ENCODE measurements around the gene OCA2.
"Not testable (repeated sequence)": the region's sequence is repeated elsewhere in the genome, so short reads cannot be mapped to it uniquely, and the experiment has no call there.

OCA2 gene

DNA sequence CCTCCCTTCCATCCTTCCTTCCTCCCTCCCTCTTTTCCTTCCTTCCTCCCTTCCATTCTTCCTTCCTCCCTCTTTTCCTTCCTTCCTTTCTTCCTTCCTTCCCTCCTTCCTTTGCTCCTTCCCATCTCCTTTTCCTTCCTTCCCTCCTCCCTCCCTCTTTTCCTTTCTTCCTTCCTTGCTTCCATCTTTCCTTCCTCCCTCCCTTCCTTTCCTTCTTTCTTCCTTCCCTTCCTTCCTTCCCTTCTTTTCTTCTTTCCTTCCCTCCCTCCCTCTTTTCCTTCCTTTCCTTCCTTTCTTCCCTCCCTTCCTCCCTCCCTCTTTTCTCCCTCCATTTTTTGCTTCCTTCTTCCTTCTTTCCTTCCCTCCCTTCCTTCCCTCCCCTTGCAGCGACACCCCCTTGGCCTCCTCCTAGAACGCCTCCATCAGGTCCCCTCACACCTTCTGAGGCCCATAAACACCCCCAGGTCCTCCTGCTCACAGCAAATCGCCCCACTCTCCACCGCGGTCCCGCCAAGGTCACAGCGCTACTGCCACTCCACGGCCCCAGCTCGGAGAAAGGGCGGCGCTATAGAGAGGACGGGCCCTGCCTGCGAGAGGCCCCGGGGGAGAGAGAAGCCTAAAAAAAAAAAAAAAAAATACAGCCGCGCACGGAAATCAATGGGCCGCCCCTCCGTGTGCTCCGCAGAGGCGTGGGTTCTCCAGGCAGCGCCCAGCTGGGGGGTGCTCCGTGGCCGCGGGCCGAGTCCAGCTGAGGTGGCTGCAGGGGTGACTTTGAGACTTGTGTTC lies 328.2 kb downstream of the OCA2 start:
- no peak for DNase-seq (ENCODE audit: low read depth in 2 of 2)

GRCh38 chr15:27770086-27770607 lies 329.0 kb downstream of the OCA2 start:
- DNase-seq (ENCODE audit: low read depth in 2 of 2): no peak

DNA sequence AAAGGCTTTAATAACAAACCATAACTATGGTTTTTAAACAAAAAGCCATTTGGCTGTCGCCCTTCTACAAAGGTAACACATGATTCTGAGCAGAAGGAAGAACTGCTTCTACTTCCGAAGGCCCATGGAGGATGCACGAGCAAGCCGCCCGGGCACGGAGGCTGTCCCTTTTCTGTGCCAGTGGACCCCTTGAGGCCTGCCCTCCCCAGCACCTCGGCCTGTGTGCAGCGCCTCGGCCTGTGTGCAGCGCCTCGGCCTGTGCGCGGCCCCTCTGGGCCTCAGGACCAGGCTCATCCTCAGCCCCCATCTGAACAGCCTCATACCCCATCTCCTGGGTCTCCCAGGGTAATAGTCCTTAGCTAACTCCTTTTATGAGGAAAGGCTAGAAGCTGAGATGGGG lies 329.5 kb downstream of the OCA2 start:
- DNase-seq (ENCODE audit: low read depth in 2 of 2): no peak

- DNase-seq (ENCODE audit: low read depth in 2 of 2): no peak
Measured at GRCh38 chr15:27768732-27769475, 330.2 kb downstream of the OCA2 start.

DNA sequence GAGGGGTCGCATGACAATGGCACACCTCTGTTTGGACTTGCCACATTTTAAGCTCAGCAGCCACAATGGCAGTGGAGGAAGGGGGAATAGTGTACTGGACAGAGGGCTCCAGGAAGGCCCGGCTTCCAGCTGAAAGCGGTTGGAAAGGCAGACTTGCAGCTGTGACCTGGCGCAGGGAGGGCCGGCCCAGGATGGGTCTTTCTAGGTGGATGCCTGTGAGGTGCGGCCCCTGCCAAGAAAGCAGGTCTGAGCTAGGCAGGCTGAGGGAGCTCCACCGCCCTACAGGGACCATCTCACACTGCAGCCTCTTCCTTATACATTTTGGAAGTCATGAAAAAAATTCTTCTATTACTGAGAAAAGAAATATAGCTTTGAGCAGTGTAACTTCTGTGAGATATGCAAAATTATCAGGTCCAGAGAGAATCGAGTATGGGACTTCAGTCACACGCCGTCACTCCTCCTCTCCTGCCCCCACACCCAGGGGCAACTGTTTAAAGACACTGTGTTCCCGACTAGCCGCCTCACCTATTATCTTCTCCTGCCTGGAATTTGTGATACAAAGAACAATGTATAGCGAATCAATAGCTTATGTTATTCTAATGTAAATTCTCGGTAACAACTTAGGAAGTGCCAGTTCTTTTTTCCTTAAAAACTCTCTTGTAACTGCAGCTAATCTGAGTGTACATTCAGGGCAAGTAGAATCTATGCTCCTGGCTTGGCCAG lies 331.0 kb downstream of the OCA2 start:
- DNase-seq (ENCODE audit: low read depth in 2 of 2): no peak

- not testable (repeated sequence) for DNase-seq (ENCODE audit: low read depth in 2 of 2)
Measured at GRCh38 chr15:27767430-27767829, 331.7 kb downstream of the OCA2 start.

- no peak for DNase-seq (ENCODE audit: low read depth in 2 of 2)
Measured at GRCh38 chr15:27764339-27764738, 334.8 kb downstream of the OCA2 start.

GRCh38 chr15:27763514-27763913 lies 335.6 kb downstream of the OCA2 start:
- DNase-seq (ENCODE audit: low read depth in 2 of 2): no peak

DNA sequence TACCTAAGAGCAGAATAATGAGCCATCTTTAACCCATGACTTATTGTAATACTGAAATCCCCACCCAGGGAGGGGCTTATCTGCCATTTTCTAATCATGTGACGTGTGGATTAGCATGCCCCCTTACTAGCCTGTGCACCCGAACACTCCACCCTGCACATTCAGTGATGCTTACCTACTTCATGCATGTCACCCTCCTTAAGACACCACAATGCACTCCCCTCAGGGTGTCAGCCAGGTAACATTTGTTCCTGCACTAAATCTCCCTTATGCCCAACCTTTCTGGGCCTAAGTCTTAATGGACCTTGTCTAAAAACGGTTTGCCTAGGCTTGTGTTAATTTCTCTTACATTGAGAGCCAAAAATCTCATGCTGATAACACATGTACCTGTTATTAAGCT lies 336.6 kb downstream of the OCA2 start:
- DNase-seq (ENCODE audit: low read depth in 2 of 2): no peak

DNA sequence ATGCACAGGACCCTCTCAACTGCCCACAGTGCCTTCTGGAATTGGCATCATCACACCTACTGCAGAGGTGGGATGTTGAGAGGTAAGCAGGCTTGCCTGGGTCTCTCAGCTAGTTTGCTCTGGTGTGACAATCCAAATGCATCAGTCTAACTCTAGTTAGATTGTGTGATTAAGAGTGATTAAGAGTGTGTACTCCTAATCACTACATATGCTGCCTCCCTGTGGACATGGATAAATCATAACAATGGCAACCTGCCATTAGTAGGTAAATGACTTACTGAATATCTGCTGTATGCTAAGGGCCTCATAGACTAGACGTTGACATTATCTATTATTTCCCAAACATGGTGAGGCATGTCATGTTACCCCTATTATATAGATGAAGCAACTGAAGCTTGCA lies 342.1 kb downstream of the OCA2 start:
- DNase-seq (ENCODE audit: low read depth in 2 of 2): no peak

DNA sequence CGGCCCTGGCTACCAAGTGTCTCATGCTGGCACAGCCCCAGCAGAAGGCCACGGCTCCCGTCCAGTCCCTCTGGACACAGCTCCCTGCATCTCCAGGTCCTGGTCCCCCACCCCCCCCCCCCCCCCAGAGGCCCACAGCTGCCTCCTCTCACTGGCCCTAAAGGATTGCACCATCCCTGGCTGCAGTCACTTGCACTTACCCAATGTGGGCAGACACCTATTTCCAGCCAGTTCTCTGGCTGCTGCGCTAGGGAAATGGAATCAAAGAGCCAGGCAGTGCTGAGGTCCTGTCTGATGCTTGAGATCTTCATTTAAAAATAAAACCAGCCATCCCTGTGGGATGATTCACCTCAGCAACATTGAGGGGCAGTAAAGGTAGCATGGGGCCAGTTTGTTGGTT lies 346.4 kb downstream of the OCA2 start:
- no peak for DNase-seq (ENCODE audit: low read depth in 2 of 2)

DNA sequence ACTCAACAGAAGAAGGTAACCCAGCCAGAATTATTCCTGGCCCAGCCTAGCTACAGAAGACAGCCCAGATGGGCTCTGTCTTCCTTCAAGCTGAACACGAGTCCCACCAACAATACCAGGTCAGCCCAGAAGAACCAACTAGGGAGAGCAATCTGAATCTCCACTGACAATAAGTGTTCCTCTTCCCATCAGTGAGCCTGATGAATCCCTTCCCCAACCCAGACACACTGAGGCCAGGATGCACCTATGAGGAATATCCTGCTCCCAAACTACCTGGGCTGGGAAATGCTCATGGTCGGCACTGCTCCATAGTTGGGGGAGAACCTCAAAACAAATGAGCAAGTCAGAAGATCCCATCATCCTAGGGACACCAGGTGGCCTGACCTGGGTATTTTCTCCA lies 351.1 kb downstream of the OCA2 start:
- DNase-seq (ENCODE audit: low read depth in 2 of 2): no peak

DNA sequence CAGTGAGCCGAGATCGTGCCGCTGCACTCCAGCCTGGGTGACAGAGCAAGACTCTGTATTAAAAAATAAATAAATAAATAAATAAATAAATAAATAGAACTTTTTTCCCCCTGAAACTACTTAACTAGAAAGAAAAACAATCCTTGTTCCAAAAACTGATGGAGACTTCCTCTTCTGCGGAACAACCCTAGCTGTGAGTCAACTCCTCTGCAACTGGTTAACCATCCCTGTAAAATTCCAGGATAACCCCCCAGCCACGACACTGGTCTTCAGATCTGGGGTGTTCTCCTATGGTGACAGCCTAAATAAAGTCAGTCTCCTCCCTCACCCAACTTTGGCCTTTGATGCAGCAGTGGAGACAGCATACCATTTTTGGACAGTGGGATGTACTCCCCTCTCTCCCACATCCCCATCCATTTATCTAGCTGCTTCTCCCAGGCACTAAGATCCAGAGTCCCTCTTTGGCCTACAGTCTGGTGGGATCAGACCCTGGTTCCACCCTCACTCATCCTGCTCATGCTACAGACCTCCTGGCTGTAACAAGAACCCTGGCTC lies 352.6 kb downstream of the OCA2 start:
- DNase-seq (ENCODE audit: low read depth in 2 of 2): no peak

DNA sequence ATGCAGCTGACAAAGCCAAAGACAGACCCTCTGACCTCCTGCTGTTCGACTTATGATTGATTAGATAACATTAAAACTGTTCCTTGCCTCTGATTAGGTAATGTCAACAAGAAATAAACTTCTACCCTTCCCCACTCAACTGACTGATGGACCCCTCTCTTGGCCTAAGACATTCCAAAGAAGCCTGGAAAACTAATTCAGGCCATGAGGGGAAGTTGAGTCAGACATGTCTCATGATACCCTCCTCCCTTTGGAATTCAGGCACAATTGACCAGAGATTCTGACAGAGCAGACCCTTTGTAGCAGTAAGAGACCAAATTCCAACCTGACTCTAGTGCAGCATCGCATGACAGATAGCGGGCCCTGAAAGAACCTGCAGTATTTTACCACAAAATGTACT lies 354.5 kb downstream of the OCA2 start:
- no peak for DNase-seq (ENCODE audit: low read depth in 2 of 2)

- DNase-seq (ENCODE audit: low read depth in 2 of 2): no peak
Measured at GRCh38 chr15:27743638-27744037, 355.5 kb downstream of the OCA2 start.

DNA sequence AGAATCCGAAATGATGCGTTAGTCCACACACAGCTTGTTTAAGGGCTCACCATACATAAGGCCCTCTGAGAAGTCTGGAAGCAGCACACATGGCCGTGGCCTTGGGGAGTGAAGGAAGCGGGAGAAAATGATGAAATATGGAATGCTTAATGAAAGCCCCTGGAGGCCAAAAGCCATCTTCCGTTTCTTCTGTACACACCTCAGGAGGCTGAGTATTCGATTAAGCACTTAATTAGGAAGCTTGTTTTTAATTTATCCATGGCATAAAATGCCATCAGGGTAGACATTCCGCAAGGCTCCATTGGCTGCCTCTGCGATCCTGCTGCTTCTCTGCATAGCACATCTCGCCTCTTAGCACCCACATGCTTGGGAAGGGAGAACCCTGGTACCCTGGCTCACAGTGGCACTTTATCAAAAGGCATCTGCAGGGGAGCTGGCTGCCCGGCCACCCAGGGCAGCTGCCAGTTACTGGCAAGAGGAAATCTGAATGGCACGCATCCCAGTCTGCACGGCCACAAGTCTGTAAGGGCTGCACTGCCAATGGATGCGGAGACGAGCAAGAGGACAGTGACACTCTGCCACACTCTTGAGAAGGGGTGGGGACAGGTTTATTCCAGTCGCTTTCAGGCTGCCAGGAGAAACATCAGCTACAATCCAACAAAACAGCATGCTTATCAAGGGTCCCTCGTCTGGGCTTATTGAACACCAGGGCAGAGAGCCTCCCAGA lies 356.2 kb downstream of the OCA2 start:
- no peak for DNase-seq (ENCODE audit: low read depth in 2 of 2)

DNA sequence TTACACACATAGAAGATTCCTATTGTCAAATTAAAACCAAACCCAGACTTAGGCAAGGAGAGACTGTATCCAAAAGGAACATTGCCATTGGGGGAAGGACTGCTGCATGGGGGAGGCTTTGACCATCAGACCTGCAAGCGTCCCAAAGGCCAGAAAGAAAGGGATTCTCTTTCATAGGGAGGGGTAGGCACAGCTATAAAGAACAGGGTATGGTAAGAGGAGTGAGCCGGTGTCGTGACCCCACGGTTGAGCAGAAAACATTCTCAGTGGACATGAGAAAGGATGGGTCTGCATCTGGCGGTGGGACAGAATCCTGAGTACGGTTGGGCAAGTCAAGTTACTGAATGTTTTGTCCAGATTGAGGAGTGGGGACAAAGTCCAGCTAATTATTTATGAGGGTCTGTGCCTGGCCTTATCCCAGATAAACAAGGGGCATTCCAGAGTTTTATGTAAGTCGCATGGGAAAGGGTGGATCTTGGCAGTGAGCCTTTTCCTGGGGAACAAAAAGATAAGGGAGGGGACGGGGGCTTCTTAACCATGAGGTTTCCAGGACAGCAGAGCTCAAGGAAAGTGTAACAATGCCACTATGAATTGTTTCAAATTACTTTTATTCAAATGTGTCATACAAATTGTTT lies 357.8 kb downstream of the OCA2 start:
- no peak for DNase-seq (ENCODE audit: low read depth in 2 of 2)

GRCh38 chr15:27734785-27735495 lies 364.2 kb downstream of the OCA2 start:
- no peak for DNase-seq (ENCODE audit: low read depth in 2 of 2)

- DNase-seq (ENCODE audit: low read depth in 2 of 2): no peak
Measured at GRCh38 chr15:27731776-27732175, 367.3 kb downstream of the OCA2 start.

DNA sequence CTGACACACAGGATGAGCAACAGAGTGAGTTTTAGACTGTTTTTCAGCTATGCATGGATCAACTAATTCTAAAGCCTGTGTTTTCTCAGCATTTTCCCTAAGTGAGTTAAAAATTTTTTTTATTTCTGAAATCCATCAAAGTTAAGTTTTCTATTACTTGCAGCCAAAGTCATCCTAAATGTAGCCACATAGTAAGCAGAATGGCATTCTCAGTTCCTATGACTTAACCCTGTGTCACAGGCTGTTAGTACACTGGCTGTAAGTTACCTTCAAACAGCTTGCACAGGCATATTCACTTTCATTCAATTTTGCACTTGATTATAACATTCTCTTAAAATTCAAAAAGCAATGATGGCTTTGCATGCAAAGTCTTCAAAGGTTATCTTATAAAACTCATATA lies 368.2 kb downstream of the OCA2 start:
- DNase-seq (ENCODE audit: low read depth in 2 of 2): no peak
